B cell (primary cell): ENCODE measurements around the gene CACNG7.

Experiments
- EZH2 ChIP-seq: IDR thresholded peaks from 2 replicates; pipeline ENCODE4 v1.6.1; 2012; ENCODE audit warnings: borderline replicate concordance, low read depth, mild to moderate bottlenecking, moderate library complexity, low read length; ENCODE audit not compliant: insufficient read depth, poor library complexity, severe bottlenecking
- TF ChIP-seq, protein P1 (sequence below): fragments of 200-600 bp; IDR thresholded peaks from one replicate; pipeline ENCODE4 v1.8.0; 2022; ENCODE audit warnings: antibody characterized with exemption, mild to moderate bottlenecking

DNA sequence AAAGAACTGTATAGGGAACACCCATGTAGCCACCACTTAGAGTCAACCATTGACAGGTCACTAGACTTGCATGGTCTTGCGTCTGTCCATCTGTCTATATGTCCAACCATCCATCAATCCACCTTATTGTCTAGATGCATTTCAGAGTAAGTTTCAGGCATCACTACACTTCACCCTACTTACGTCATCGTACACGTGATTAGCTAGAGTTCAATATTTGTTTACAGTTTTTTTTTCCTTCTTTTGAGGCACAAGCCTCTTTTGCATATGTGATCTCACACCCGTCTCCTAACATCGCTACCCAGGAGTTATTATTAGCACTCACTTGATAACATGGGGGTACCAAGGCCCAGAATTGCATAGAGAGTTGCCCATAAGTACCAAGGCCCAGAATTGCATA lies 6.9 kb downstream of the CACNG7 start:
- TF ChIP-seq, protein P1, sequence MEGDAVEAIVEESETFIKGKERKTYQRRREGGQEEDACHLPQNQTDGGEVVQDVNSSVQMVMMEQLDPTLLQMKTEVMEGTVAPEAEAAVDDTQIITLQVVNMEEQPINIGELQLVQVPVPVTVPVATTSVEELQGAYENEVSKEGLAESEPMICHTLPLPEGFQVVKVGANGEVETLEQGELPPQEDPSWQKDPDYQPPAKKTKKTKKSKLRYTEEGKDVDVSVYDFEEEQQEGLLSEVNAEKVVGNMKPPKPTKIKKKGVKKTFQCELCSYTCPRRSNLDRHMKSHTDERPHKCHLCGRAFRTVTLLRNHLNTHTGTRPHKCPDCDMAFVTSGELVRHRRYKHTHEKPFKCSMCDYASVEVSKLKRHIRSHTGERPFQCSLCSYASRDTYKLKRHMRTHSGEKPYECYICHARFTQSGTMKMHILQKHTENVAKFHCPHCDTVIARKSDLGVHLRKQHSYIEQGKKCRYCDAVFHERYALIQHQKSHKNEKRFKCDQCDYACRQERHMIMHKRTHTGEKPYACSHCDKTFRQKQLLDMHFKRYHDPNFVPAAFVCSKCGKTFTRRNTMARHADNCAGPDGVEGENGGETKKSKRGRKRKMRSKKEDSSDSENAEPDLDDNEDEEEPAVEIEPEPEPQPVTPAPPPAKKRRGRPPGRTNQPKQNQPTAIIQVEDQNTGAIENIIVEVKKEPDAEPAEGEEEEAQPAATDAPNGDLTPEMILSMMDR: no peak
- TF ChIP-seq EZH2: no peak
